ENCODE measurements around the gene ZNF778.

The ZNF778 gene

DNA sequence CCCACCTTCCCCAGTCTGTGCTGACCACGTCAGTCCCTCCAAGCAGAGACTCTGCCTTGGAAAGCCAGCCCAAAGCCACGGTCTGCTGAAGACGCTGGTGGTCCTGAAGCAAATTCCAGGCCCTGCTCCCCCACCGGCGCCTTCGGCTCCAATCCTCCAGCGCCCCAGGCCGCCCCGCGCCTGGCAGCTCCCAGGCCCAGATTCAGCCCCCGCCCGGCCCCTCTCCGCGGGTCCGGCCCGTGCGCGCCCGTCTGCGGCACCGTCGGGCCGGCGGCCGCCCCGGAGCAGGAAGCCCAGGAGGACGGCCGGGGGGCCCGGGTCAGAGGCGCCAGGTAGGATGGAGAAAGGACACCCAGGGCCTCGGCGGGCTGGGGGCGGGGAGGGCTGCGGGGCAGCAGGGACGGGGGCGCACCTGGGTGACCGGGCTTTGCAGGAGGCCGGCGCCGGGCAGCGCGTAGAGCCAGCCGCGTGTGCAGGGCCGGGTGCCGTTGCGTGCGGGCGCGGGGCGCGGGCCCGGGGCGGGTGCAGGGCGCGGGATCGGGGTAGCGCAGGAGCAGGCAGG is 16.6 kb upstream of the ZNF778 start:
- no peak for DNase-seq (ENCODE audit: low spot score)
- H3K4me1 ChIP-seq (ENCODE audit: insufficient read depth, poor library complexity, severe bottlenecking), result no peaks in the 10 kb centered on the region
- no peaks in the 10 kb centered on the region for H3K36me3 ChIP-seq (ENCODE audit: low read depth)
- no peak overlapping the region for H3K27ac ChIP-seq (ENCODE audit: poor library complexity, severe bottlenecking)
- H3K27me3 ChIP-seq (ENCODE audit: insufficient read depth, poor library complexity, severe bottlenecking), result peaks cover 39% of the 10 kb centered on the region
- TF ChIP-seq, protein P1, sequence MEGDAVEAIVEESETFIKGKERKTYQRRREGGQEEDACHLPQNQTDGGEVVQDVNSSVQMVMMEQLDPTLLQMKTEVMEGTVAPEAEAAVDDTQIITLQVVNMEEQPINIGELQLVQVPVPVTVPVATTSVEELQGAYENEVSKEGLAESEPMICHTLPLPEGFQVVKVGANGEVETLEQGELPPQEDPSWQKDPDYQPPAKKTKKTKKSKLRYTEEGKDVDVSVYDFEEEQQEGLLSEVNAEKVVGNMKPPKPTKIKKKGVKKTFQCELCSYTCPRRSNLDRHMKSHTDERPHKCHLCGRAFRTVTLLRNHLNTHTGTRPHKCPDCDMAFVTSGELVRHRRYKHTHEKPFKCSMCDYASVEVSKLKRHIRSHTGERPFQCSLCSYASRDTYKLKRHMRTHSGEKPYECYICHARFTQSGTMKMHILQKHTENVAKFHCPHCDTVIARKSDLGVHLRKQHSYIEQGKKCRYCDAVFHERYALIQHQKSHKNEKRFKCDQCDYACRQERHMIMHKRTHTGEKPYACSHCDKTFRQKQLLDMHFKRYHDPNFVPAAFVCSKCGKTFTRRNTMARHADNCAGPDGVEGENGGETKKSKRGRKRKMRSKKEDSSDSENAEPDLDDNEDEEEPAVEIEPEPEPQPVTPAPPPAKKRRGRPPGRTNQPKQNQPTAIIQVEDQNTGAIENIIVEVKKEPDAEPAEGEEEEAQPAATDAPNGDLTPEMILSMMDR (IDR thresholded peaks at IDR 0.05; ENCODE audit: poor library complexity, severe bottlenecking), result no peak
- peak overlapping the region; percentile 42 for H3K4me3 ChIP-seq (ENCODE audit: severe bottlenecking)
- H3K9me3 ChIP-seq (ENCODE audit: severe bottlenecking), result no peaks in the 10 kb centered on the region
- no peak for ATAC-seq (ENCODE audit: low read depth)

DNA sequence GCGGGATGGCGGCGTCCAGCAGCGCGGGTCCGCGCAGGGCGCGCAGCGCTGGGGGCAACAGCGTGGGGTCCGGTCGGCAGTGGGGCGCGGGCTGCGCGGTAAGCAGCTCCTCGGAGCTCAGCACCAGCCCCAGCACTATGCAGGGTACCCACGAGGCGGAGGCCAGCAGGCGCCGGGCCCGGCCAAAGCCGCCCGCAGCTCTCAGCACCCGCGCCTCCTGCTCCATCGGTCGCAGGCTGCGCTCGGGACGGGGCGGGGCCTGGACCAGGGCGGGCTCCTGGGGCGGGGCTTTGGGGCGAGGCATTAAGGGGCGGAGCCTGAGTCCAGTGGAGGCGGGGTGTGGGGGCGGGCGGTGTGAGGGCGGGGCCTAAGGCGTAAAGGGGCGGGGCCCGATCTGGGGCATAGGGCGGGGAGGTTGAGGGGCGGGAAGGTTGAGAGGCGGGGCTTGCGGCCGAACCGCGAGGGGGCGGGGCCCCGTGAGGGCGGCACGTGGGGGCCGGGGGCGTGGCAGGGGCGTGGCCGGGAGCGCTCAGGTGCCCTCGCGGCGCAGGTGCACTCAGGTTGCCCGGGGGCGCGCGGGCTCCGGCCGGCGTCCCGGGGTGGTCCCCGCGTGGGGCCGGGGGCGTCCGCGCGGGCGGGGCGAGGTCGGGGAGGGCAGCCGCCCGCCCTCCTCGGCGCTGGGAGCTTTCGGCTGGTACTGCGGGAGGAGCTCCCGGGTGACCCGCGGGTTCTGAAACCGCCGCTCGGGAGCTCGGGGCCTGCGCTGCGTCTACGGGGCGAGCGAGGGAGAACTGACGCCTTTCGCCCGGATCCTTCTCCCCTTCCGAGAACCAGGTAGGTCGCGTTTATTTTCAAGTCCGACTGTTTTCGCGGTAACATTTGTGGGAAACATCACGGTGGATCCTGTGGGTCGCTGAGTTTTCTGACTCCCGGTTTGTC is 15.8 kb upstream of the ZNF778 start:
- TF ChIP-seq, protein P1 (IDR thresholded peaks at IDR 0.05; ENCODE audit: poor library complexity, severe bottlenecking), result no peak
- H3K4me3 ChIP-seq (ENCODE audit: severe bottlenecking), result peak overlapping the region; percentile 47
- H3K27ac ChIP-seq (ENCODE audit: poor library complexity, severe bottlenecking), result no peak overlapping the region
- H3K36me3 ChIP-seq (ENCODE audit: low read depth), result no peaks in the 10 kb centered on the region
- DNase-seq (ENCODE audit: low spot score) (peak; percentile 87), ATAC-seq (ENCODE audit: low read depth) (peak; percentile 80)
- no peaks in the 10 kb centered on the region for H3K4me1 ChIP-seq (ENCODE audit: insufficient read depth, poor library complexity, severe bottlenecking)
- H3K9me3 ChIP-seq (ENCODE audit: severe bottlenecking), result no peaks in the 10 kb centered on the region
- H3K27me3 ChIP-seq (ENCODE audit: insufficient read depth, poor library complexity, severe bottlenecking), result peaks cover 39% of the 10 kb centered on the region

DNA sequence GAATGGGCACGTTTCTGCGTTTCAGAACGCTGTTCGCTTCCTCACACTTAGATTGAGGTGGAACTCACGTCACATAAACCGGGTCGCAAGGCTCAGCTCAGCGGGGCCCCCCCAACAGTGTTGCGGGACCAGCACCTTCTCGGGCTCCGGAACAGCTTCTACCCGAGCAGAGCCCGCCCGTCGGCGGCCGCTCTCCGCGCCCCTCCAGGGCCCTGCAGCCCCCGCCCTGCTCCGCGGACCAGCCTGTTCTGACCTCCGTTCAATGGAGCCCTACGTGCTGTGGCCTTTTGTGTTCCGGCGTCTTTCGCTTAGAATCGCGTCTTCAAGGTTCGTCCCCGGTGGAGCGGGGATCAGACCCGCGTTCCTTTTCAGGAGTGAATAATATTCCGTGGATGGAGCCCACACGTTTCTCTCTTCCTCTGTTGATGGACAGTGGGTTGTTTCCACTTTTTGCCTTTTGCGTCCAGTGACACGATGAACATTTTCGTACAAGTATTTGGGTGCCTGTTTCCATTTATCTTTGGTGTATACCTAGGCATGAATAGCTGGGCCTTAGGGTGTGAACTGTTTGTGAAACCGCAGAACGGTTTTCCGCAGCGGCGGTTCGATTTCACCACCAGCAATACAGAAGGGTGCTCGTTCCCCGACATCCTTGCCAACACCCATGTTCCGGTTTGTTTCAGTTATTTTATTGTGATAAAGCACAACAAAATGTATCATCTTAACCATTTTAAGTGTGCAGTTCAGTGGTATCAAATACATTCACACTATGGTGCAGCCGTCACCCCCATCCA is 14.9 kb upstream of the ZNF778 start:
- DNase-seq (ENCODE audit: low spot score), result no peak
- TF ChIP-seq, protein P1 (IDR thresholded peaks at IDR 0.05; ENCODE audit: poor library complexity, severe bottlenecking), result no peak
- peaks cover 39% of the 10 kb centered on the region for H3K27me3 ChIP-seq (ENCODE audit: insufficient read depth, poor library complexity, severe bottlenecking)

GRCh38 chr16:89207993-89208392 is 9.5 kb upstream of the ZNF778 start:
- H3K4me1 ChIP-seq (ENCODE audit: insufficient read depth, poor library complexity, severe bottlenecking), result no peaks in the 10 kb centered on the region
- DNase-seq (ENCODE audit: low spot score) (no peak), ATAC-seq (ENCODE audit: low read depth) (no peak)
- TF ChIP-seq, protein P1 (IDR thresholded peaks at IDR 0.05; ENCODE audit: poor library complexity, severe bottlenecking), result no peak
- no peak overlapping the region for H3K4me3 ChIP-seq (ENCODE audit: severe bottlenecking)
- no peaks in the 10 kb centered on the region for H3K36me3 ChIP-seq (ENCODE audit: low read depth)
- no peak overlapping the region for H3K27ac ChIP-seq (ENCODE audit: poor library complexity, severe bottlenecking)
- H3K27me3 ChIP-seq (ENCODE audit: insufficient read depth, poor library complexity, severe bottlenecking), result peaks cover 13% of the 10 kb centered on the region
- no peaks in the 10 kb centered on the region for H3K9me3 ChIP-seq (ENCODE audit: severe bottlenecking)

More for the DNA sequence above, 14.9 kb upstream of the ZNF778 start:
- Histone ChIP-seq H3K36me3 (ENCODE audit: low read depth) (no peaks in the 10 kb centered on the region), H3K4me3 (ENCODE audit: severe bottlenecking) (peak overlapping the region; percentile 47), H3K9me3 (ENCODE audit: severe bottlenecking) (no peaks in the 10 kb centered on the region), H3K27ac (ENCODE audit: poor library complexity, severe bottlenecking) (no peak overlapping the region), H3K4me1 (ENCODE audit: insufficient read depth, poor library complexity, severe bottlenecking) (no peaks in the 10 kb centered on the region)
- ATAC-seq (ENCODE audit: low read depth), result no peak
